Mesothelial cell of epicardium (in vitro differentiated cells): ENCODE data around the gene DHX38. TPM values are rescaled to one million over a fixed set of nuclear protein-coding genes. Genes with fewer than 3 reads are reported as not detected.

ENCODE experiments used
- DNase-seq, 2 experiments: peaks; one replicate each; pipeline ENCODE4 v3.0.0; 2021; ENCODE audit warnings: low spot score in 2 of 2; ENCODE audit not compliant: unreplicated experiment in 2 of 2
- H3K27ac Mint-ChIP-seq: 2 replicates; pipeline ENCODE4 v1.8.0; 2021; ENCODE audit warnings: mixed read lengths
- H3K27me3 Mint-ChIP-seq: 2 replicates; pipeline ENCODE4 v1.8.0; 2021; ENCODE audit warnings: low read depth, mixed read lengths
- H3K36me3 Mint-ChIP-seq: 2 replicates; pipeline ENCODE4 v1.8.0; 2021; ENCODE audit warnings: mixed read lengths
- H3K4me1 Mint-ChIP-seq: 2 replicates; pipeline ENCODE4 v1.8.0; 2021; ENCODE audit warnings: mixed read lengths
- H3K4me3 Mint-ChIP-seq: 2 replicates; pipeline ENCODE4 v1.8.0; 2021; ENCODE audit warnings: mild to moderate bottlenecking, moderate library complexity, mixed read lengths
- H3K9me3 Mint-ChIP-seq: 2 replicates; pipeline ENCODE4 v1.8.0; 2021; ENCODE audit warnings: mixed read lengths
- total RNA-seq: library from RNA; stranded (reverse); gene quantifications from 3 replicates; pipeline ENCODE4 v1.2.1, GENCODE V29; 2021
- TF ChIP-seq, protein P1 (sequence below): fragments of 200-600 bp; sonication (generic); IDR thresholded peaks from one replicate; pipeline ENCODE4 v1.5.0; 2021; ENCODE audit warnings: antibody characterized with exemption; ENCODE audit not compliant: unreplicated experiment

The DHX38 gene
- total RNA-seq, 1 donor from 2014 or later: 90.9 TPM

DNA sequence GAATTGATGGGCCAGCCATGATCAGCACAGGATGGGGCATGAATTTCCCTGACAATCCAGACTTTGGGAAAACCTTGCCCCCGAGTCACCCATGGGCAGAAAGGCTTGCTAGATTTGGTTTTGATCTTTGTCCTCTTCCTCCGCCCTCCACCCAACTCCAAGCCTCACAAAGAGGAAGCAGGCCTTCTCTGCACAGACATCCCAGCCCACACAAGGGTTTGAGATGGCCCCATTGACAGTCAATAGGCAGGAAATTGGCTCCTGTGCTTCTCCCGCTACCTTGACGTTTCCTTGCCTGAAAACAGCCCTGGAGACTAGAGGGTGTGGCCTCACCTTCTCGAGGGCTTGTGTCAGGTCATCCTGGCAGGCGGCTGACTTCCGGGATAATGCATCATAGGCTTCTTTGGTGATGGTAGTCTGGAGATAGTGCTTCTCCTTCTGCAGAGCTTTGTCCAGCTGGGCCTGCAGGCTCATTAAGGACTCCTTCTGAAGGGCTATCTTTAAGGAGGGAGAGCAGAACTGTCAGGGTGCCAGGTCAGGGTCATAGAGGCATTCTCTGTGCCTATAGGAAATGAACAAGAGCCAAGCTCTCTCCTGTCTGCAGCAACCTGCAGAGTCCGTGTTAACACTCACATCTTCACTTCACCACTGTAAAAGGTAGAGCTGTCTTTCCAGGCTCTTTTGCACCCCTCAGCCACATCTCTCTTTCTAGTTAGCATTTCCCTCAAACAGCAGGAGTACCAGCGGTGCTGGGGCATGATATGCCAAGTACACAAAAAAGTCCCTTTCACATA lies 32.2 kb downstream of the DHX38 start:
- DNase-seq: no peak
- Mint-ChIP-seq H3K4me3 (no peak overlapping the region), H3K27me3 (no peaks in the 10 kb centered on the region), H3K4me1 (peaks cover 7% of the 10 kb centered on the region), H3K36me3 (no peaks in the 10 kb centered on the region), H3K9me3 (no peaks in the 10 kb centered on the region), H3K27ac (no peak overlapping the region)
- TF ChIP-seq, protein P1, sequence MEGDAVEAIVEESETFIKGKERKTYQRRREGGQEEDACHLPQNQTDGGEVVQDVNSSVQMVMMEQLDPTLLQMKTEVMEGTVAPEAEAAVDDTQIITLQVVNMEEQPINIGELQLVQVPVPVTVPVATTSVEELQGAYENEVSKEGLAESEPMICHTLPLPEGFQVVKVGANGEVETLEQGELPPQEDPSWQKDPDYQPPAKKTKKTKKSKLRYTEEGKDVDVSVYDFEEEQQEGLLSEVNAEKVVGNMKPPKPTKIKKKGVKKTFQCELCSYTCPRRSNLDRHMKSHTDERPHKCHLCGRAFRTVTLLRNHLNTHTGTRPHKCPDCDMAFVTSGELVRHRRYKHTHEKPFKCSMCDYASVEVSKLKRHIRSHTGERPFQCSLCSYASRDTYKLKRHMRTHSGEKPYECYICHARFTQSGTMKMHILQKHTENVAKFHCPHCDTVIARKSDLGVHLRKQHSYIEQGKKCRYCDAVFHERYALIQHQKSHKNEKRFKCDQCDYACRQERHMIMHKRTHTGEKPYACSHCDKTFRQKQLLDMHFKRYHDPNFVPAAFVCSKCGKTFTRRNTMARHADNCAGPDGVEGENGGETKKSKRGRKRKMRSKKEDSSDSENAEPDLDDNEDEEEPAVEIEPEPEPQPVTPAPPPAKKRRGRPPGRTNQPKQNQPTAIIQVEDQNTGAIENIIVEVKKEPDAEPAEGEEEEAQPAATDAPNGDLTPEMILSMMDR: no peak

DNA sequence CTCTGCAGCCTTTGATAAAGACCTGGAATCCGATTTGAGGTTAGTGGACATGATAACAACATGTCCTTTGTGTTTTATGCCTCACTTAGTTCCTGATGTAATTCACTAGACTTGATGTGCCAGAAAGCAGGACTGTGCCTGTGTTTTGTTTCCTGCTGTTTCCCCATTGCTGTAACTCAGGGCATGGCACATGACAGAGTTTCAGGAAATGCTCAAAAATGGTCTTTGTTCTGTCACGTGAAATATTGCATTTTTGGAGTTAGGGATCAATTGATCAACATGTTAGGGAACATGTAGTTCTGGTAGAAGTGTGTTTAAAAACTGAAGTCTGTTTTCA lies 32.8 kb downstream of the DHX38 start:
- no peak for DNase-seq
- Mint-ChIP-seq H3K27ac (no peak overlapping the region), H3K36me3 (no peaks in the 10 kb centered on the region), H3K27me3 (no peaks in the 10 kb centered on the region), H3K9me3 (no peaks in the 10 kb centered on the region), H3K4me3 (no peak overlapping the region), H3K4me1 (peaks cover 13% of the 10 kb centered on the region)
- TF ChIP-seq, protein P1: no peak

GRCh38 chr16:72128701-72129100 lies 35.1 kb downstream of the DHX38 start:
- Mint-ChIP-seq H3K27me3 (no peaks in the 10 kb centered on the region), H3K36me3 (no peaks in the 10 kb centered on the region), H3K9me3 (no peaks in the 10 kb centered on the region), H3K27ac (no peak overlapping the region), H3K4me1 (peaks cover 13% of the 10 kb centered on the region), H3K4me3 (no peak overlapping the region)
- TF ChIP-seq, protein P1: no peak
- no peak for DNase-seq

DNA sequence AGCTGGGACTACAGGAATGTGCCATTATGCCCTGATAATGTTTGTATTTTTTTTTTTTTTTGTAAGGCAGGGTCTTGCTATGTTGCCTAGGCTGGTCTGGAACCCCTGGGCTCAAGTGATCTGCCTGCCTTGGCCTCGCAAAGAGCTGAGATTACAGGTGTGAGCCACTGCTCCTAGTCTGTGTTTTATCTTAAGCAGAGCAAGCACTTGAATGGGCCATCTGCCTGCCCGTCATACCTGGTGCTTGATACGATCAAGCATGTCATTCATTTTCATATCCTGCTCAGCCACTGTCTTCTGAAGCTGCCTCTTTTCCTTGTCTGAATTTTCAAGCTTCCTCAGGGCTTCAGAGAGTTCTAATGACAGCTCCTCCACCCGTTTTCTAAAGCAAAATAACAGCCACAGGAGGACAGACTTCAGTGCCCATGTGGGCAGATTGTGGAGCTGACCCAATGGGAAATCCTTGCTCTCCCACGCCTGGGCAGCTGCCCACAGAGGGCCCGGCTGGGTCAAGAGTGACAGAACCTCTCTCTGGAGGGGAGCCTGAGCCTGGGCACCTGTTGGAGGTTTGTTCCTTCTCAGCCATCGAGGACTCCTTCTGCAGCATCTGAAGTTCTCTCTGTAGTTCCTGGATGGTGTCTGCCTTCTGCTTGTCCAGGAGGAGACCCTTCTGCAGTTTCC lies 36.5 kb downstream of the DHX38 start:
- no peak for DNase-seq
- TF ChIP-seq, protein P1: no peak
- Mint-ChIP-seq H3K36me3 (no peaks in the 10 kb centered on the region), H3K4me3 (no peak overlapping the region), H3K9me3 (no peaks in the 10 kb centered on the region), H3K4me1 (peaks cover 11% of the 10 kb centered on the region), H3K27ac (no peak overlapping the region), H3K27me3 (no peaks in the 10 kb centered on the region)

- peaks cover 10% of the 10 kb centered on the region for H3K4me1 Mint-ChIP-seq
- no peak overlapping the region for H3K27ac Mint-ChIP-seq
- no peak overlapping the region for H3K4me3 Mint-ChIP-seq
- DNase-seq: no peak
- no peaks in the 10 kb centered on the region for H3K27me3 Mint-ChIP-seq
- H3K36me3 Mint-ChIP-seq: no peaks in the 10 kb centered on the region
- TF ChIP-seq, protein P1: no peak
- H3K9me3 Mint-ChIP-seq: no peaks in the 10 kb centered on the region
Observed at GRCh38 chr16:72131036-72131435, 37.4 kb downstream of the DHX38 start.
